Aorta (tissue), 5 donors: ENCODE data around the gene PRXL2A. TPM values are rescaled to one million over a fixed set of nuclear protein-coding genes. Genes with fewer than 3 reads are reported as not detected.
"Not testable (repeated sequence)": the region's sequence is repeated elsewhere in the genome, so short reads cannot be mapped to it uniquely, and the experiment has no call there.

Experiments
- ATAC-seq: fragments of 200-7000 bp; cut with Tn5 transposase; one replicate; pipeline ENCODE4 v1.9.1; 2022; ENCODE audit warnings: moderate library complexity; ENCODE audit not compliant: low FRiP score
- DNase-seq, 2 donors: peaks; one replicate each; pipeline ENCODE4 v3.0.0-alpha.2; 2020
- H3K27ac ChIP-seq, 2 donors: one replicate each; pipeline ENCODE4 v1.5.1; 2013; ENCODE audit warnings: low read length in 2 of 2, mild to moderate bottlenecking in 2 of 2, moderate library complexity in 2 of 2, control low read depth in 1 of 2, inconsistent platforms in 1 of 2, low read depth in 1 of 2
- H3K27me3 ChIP-seq, 2 donors: one replicate each; pipeline ENCODE4 v1.6.1; 2013; ENCODE audit warnings: control low read depth in 1 of 2, low read length in 1 of 2, mild to moderate bottlenecking in 1 of 2, moderate library complexity in 1 of 2; ENCODE audit not compliant: insufficient read depth in 2 of 2, control insufficient read depth in 1 of 2
- H3K36me3 ChIP-seq, 2 donors: one replicate each; pipeline ENCODE4 v1.6.1; 2013; ENCODE audit warnings: control low read depth in 1 of 2, low read length in 1 of 2, mild to moderate bottlenecking in 1 of 2; ENCODE audit not compliant: insufficient read depth in 2 of 2, control insufficient read depth in 1 of 2
- H3K4me1 ChIP-seq, 2 donors: one replicate each; pipeline ENCODE4 v1.6.1; 2013; ENCODE audit warnings: low read length in 2 of 2, control low read depth in 1 of 2, mild to moderate bottlenecking in 1 of 2, moderate library complexity in 1 of 2; ENCODE audit not compliant: insufficient read depth in 2 of 2, control insufficient read depth in 1 of 2
- H3K4me3 ChIP-seq, 2 donors: one replicate each; pipeline ENCODE4 v1.5.1; 2013; ENCODE audit warnings: low read length in 2 of 2, control low read depth in 1 of 2, mild to moderate bottlenecking in 1 of 2
- H3K9me3 ChIP-seq: one replicate; pipeline ENCODE4 v1.6.1; 2013; ENCODE audit warnings: mild to moderate bottlenecking, low read length; ENCODE audit not compliant: control insufficient read depth
- WGBS, 2 donors: extraction: QIAGEN DNeasy Blood & Tissue Kit; methylation state at CpG; one replicate each; pipeline ENCODE4 v1.1.7; 2013; 5-methylcytosine and 5-hydroxymethylcytosine counted together
- intact Hi-C, 2 donors: fragments of 100-400 bp; cut with DNase I; formaldehyde crosslinking; loops; one replicate each; pipeline versions ENCODE4 v1.14.2 to v1.15.0; 2022
- long read RNA-seq, 2 donors: library from polyadenylated mRNA; unstranded; transcript quantifications; one replicate each; pipeline ENCODE4 v2.0.0, GENCODE V29; 2020 to 2021
- polyA plus RNA-seq, 2 donors: library from polyadenylated mRNA; stranded (reverse); fragments of 200-250 nt; gene quantifications; one replicate each; pipeline ENCODE4 v1.2.3, GENCODE V29; 2013
- total RNA-seq, 2 donors: library from RNA; stranded (reverse); fragmentation: NEBNext Ultra II Directional; extraction: Animal tissue kit (Norgen Biotek cat#: 25700); gene quantifications; one replicate each; pipeline ENCODE4 v1.2.1, GENCODE V29; 2021
- donor health status: healthy with polysubstance abuse.
- donor health status: Bipolar disorder and iron deficiency.
- donor health status: DM: no; HTN: no; CAD: no.
- donor health status: DM: no; HTN: no; CAD: no.
- donor health status: DM: yes; HTN: yes; CAD: no.

The PRXL2A gene, protein sequence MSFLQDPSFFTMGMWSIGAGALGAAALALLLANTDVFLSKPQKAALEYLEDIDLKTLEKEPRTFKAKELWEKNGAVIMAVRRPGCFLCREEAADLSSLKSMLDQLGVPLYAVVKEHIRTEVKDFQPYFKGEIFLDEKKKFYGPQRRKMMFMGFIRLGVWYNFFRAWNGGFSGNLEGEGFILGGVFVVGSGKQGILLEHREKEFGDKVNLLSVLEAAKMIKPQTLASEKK
- 10 to 100 TPM; 39.7 to 43.1 TPM for total RNA-seq
- 10 to 100 TPM; 15.6 to 32.3 TPM for polyA plus RNA-seq
- long read RNA-seq, donor 1, full-length matches to known transcripts: 154 of 169 reads
- long read RNA-seq, donor 1, partial matches to known transcripts: 1 of 169 reads
- long read RNA-seq, donor 1, other reads (novel, unspliced or antisense): 14 of 169 reads
- long read RNA-seq, donor 2, full-length matches to known transcripts: 21 of 25 reads
- long read RNA-seq, donor 2, partial matches to known transcripts: 1 of 25 reads
- long read RNA-seq, donor 2, other reads (novel, unspliced or antisense): 3 of 25 reads

DNA sequence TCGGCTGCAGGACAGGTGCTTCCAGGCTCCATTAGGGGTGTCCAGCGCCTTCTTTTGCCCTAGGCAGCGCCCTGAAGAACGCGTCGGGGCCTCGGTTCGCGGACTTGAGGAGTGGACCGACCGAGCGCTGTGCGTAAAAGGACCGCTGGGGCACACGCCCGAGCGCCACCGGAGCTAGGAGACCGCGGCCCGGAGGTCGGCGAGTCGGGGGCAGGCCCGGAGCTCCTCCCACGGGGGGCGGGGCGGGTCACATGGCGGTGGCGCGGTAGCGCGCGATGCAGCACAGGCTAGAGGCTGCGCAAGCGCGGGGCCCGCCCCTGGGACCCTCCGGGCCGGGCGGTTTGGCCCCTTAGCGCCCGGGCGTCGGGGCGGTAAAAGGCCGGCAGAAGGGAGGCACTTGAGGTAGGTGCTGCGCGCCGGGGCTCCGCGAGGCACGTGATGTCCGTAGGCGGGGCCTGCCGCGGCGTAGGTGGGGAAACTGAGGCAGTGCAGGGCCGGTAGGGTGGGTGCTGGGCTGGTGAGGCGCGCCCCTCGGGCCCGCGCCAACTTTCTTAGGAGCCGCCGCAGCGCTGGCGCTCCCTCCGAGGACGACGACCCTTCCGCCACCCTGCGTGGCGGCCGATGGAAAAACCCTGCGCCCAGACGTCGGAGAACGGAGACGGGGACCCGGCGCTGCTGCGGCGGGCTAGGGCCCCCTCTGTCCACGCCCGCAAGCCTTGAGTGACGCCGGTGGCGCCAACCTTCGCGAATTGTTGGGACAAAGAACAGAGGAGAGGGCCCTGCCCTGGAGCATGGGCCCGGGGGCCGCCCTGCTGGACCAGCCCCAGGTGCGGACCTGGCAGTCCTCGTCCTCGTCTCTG lies at the start of gene PRXL2A:
Gene PRXL2A (plus strand): TSS at position 310 of the 860 bp plus-strand sequence. CDS start 11,917 bp downstream, outside the sequence.
- DNase-seq: peak; percentile 91 to 95
- no peaks in the 10 kb centered on the region for H3K4me1 ChIP-seq
- no peaks in the 10 kb centered on the region for H3K27me3 ChIP-seq
- 0 to 1% methylated on average over 90 to 96 of the region's 96 CpGs for WGBS, 2 donors
- no peaks in the 10 kb centered on the region for H3K36me3 ChIP-seq
- intact Hi-C loops: loop anchor here in 1 of 2 donors (2.0 kb wide), 1 partner anchor 46 kb away; the partner anchor contains the start of gene TSPAN14
- peak within 1 kb of the TSS; percentile 71 to 76 for H3K4me3 ChIP-seq
- peak; percentile 94 for ATAC-seq
- no peaks in the 10 kb centered on the region for H3K9me3 ChIP-seq
- peak within 1 kb of the TSS in 1 of 2 donors; percentile 4 for H3K27ac ChIP-seq

DNA sequence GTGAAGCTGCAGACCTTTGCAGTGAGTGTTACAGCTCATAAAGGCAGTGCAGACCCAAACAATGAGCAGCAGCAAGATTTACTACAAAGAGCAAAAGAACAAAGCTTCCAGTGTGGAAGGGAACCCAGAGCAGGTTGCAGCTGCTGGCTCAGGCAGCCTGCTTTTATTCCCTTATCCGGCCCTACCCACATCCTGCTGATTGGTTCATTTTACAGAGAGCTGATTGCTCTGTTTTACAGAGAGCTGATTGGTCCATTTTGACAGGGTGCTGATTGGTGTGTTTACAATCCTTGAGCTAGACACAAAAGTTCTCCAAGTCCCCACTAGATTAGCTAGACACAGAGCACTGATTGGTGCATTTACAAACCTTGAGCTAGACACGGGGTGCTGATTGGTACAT lies 49.4 kb upstream of the PRXL2A start:
- DNase-seq, ATAC-seq, H3K4me1 ChIP-seq, H3K9me3 ChIP-seq, H3K27me3 ChIP-seq, intact Hi-C loops, H3K36me3 ChIP-seq, H3K4me3 ChIP-seq, H3K27ac ChIP-seq: not testable (repeated sequence)
- 35 to 80% methylated on average over 2 of the region's 2 CpGs for WGBS, 2 donors

DNA sequence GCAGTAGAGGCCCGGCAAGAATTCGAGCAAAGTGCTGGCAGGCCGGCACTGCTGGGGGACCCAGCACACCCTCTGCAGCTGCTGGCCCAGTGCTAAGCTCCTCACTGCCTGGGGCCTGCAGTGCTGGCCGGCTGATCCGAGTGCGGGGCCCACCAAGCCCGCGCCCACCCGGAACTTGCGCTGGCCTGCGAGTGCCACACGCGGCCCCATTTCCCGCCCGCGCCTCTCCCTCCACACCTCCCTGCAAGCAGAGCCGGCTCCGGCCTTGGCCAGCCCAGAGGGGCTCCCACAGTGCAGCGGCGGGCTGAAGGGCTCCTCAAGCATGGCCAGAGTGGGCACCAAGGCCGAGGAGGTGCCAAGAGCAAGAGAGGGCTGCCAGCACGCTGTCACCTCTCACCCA lies 48.7 kb upstream of the PRXL2A start:
- intact Hi-C loops: no loop called here
- H3K27me3 ChIP-seq: no peaks in the 10 kb centered on the region
- no peak overlapping the region for H3K4me3 ChIP-seq
- no peaks in the 10 kb centered on the region for H3K9me3 ChIP-seq
- H3K4me1 ChIP-seq: peaks cover 0 to 2% of the 10 kb centered on the region in 2 donors
- WGBS, 2 donors: 94 to 95% methylated on average over 18 to 22 of the region's 22 CpGs
- H3K27ac ChIP-seq: no peak overlapping the region
- ATAC-seq (no peak), DNase-seq (no peak)
- H3K36me3 ChIP-seq: no peaks in the 10 kb centered on the region

DNA sequence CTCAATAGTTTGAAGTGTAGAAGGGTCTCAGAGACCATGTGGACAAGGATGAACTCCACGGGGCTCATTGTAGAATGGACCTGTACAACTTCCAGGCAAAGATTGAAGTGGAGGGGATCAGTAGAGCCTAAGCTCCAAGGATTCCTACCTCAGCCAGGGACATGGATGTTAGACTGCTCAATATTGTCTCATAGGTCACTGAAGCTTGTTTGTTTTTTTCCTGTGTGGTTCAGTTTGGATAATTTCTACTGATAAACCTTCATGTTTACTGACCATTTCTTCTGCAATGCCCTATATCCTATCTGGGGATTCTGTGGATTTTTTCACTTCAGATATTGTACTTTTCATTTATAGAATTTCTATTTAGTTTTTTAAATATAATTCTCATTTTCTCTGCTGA lies 42.8 kb upstream of the PRXL2A start:
- ATAC-seq (no peak), DNase-seq (no peak)
- Histone ChIP-seq H3K27ac (no peak overlapping the region), H3K4me3 (no peak overlapping the region), H3K9me3 (peaks cover 3% of the 10 kb centered on the region), H3K27me3 (no peaks in the 10 kb centered on the region), H3K36me3 (no peaks in the 10 kb centered on the region), H3K4me1 (no peaks in the 10 kb centered on the region)
- intact Hi-C loops: no loop called here
- WGBS, 2 donors: 1 to 52% methylated on average over 1 of the region's 1 CpG

DNA sequence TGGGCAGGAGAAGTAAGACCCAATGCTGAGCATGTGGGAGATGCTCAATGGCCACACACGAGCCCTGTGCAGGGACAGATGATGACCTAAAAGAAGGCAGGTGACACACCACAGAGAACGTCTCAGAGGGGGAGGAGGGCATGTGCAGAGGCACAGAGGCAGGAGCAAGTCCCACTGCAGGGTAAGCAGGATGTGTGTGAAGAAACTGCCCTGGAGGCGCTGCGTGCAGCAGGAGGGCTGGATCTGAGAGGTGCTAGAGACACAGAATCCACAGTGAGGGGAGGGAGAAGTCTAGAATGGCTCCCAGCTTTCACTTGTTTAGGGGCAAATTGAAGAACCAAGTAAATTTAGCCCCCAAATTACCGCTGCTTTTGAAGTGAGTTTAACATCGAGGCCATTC lies 36.9 kb upstream of the PRXL2A start:
- DNase-seq (no peak), ATAC-seq (no peak)
- Histone ChIP-seq H3K27me3 (no peaks in the 10 kb centered on the region), H3K9me3 (peaks cover 3% of the 10 kb centered on the region), H3K4me3 (no peak overlapping the region), H3K27ac (no peak overlapping the region), H3K4me1 (no peaks in the 10 kb centered on the region), H3K36me3 (no peaks in the 10 kb centered on the region)
- WGBS, 2 donors: 65 to 75% methylated on average over 6 of the region's 6 CpGs
- intact Hi-C loops: no loop called here

DNA sequence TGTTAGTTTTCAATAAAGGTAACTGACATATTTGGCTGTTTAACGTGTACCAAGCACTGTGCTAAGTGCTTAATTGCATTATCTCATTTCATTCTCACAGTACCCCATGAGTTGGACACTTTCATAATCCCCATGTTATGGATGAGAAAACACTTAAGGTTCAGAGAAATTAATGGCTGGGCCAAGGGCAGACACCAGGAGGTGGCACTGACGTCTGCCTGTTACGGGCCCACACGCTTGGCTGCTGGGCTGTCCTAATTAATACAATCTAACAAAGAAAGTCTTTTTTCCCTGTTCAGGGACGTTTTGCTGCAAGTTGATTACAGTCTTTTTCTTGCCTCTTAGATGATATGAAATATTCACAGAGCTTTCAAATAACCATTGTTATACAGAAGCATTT lies 35.7 kb upstream of the PRXL2A start:
- Histone ChIP-seq H3K36me3 (no peaks in the 10 kb centered on the region), H3K27me3 (no peaks in the 10 kb centered on the region), H3K4me1 (no peaks in the 10 kb centered on the region), H3K9me3 (no peaks in the 10 kb centered on the region), H3K4me3 (no peak overlapping the region), H3K27ac (no peak overlapping the region)
- intact Hi-C loops: no loop called here
- 84 to 88% methylated on average over 5 of the region's 5 CpGs for WGBS, 2 donors
- no peak for DNase-seq
- no peak for ATAC-seq

DNA sequence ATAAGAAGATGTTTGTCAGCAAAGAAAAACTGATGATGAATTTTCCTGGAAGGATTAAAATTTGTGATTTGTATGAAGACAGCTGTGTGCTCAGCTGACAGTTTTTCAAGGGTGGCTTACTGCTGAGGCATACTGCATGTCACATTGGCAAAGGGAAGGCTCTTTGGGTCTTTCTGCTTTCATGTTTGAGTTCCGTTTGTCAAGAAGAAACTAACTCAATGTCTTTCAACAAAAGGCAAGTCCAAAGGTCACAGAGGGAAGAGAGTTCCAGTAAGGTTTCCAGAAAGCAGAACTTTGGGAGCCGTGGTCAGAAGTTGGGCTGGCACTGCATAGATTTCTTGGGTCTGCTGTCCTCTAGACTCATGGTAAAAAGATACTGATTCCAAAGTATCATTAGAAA lies 34.8 kb upstream of the PRXL2A start:
- Histone ChIP-seq H3K9me3 (no peaks in the 10 kb centered on the region), H3K27ac (no peak overlapping the region), H3K36me3 (no peaks in the 10 kb centered on the region), H3K4me1 (no peaks in the 10 kb centered on the region), H3K4me3 (no peak overlapping the region), H3K27me3 (no peaks in the 10 kb centered on the region)
- ATAC-seq (no peak), DNase-seq (no peak)
- intact Hi-C loops: no loop called here
- 77 to 85% methylated on average over 2 of the region's 2 CpGs for WGBS, 2 donors

DNA sequence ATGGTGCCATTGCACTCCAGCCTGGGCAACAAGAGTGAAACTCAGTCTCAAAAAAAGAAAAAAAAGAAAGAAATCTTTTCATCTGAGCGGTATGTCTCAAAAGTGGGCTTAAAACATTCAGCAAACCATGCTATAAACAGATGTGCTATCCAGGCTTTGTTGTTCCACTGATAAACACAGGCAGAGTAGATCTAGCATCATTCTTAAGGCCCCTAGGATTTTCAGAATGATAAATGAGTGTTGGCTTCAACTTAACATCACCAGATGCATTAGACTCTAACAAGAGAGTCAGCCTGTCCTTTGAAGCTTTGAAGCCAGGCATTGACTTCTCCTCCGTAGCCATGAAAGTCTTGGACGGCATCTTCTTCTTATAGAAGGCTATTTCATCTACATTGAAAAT lies 28.6 kb upstream of the PRXL2A start:
- H3K27me3 ChIP-seq: no peaks in the 10 kb centered on the region
- no peaks in the 10 kb centered on the region for H3K36me3 ChIP-seq
- 22 to 76% methylated on average over 3 of the region's 3 CpGs for WGBS, 2 donors
- H3K4me3 ChIP-seq: no peak overlapping the region
- ATAC-seq: no peak
- no peaks in the 10 kb centered on the region for H3K4me1 ChIP-seq
- no peaks in the 10 kb centered on the region for H3K9me3 ChIP-seq
- H3K27ac ChIP-seq: no peak overlapping the region
- intact Hi-C loops: no loop called here
- DNase-seq: no peak
